ENCODE measurements around the gene MYO7B.

The MYO7B gene

GRCh38 chr2:127580167-127581049 lies 44.9 kb downstream of the MYO7B start:
- Histone ChIP-seq H3K4me1 (ENCODE audit: control insufficient read depth, insufficient read depth, low read length) (peaks cover 3% of the 10 kb centered on the region), H3K4me3 (ENCODE audit: low read length in 2 of 2) (no peak overlapping the region), H3K27ac (ENCODE audit: low read length) (no peak overlapping the region)

GRCh38 chr2:127581050-127581345 lies 45.5 kb downstream of the MYO7B start:
- Histone ChIP-seq H3K9me3 (ENCODE audit: control insufficient read depth in 2 of 2, low read length in 2 of 2) (no peaks in the 10 kb centered on the region), H3K36me3 (ENCODE audit: control insufficient read depth in 2 of 2, insufficient read depth in 2 of 2, low read length in 2 of 2) (no peaks in the 10 kb centered on the region), H3K4me1 (ENCODE audit: control insufficient read depth, insufficient read depth, low read length) (peaks cover 3% of the 10 kb centered on the region), H3K27me3 (ENCODE audit: control insufficient read depth in 1 of 2, insufficient read depth in 2 of 2, low read length in 2 of 2) (no peaks in the 10 kb centered on the region), H3K4me3 (ENCODE audit: low read length in 2 of 2) (no peak overlapping the region), H3K27ac (ENCODE audit: low read length) (no peak overlapping the region), H3K9ac (ENCODE audit: low read length in 2 of 2) (no peak overlapping the region)

More at GRCh38 chr2:127580167-127581049, 44.9 kb downstream of the MYO7B start:
- no peaks in the 10 kb centered on the region for H3K36me3 ChIP-seq (ENCODE audit: control insufficient read depth in 2 of 2, insufficient read depth in 2 of 2, low read length in 2 of 2)
- H3K27me3 ChIP-seq (ENCODE audit: control insufficient read depth in 1 of 2, insufficient read depth in 2 of 2, low read length in 2 of 2) = no peaks in the 10 kb centered on the region
- H3K9me3 ChIP-seq (ENCODE audit: control insufficient read depth in 2 of 2, low read length in 2 of 2) = no peaks in the 10 kb centered on the region
- H3K9ac ChIP-seq (ENCODE audit: low read length in 2 of 2) = no peak overlapping the region

GRCh38 chr2:127581516-127582490 lies 46.3 kb downstream of the MYO7B start:
- Histone ChIP-seq H3K27ac (ENCODE audit: low read length) (no peak overlapping the region), H3K36me3 (ENCODE audit: control insufficient read depth in 2 of 2, insufficient read depth in 2 of 2, low read length in 2 of 2) (no peaks in the 10 kb centered on the region), H3K9ac (ENCODE audit: low read length in 2 of 2) (no peak overlapping the region), H3K27me3 (ENCODE audit: control insufficient read depth in 1 of 2, insufficient read depth in 2 of 2, low read length in 2 of 2) (no peaks in the 10 kb centered on the region), H3K4me1 (ENCODE audit: control insufficient read depth, insufficient read depth, low read length) (no peaks in the 10 kb centered on the region), H3K9me3 (ENCODE audit: control insufficient read depth in 2 of 2, low read length in 2 of 2) (no peaks in the 10 kb centered on the region), H3K4me3 (ENCODE audit: low read length in 2 of 2) (no peak overlapping the region)

GRCh38 chr2:127582863-127583861 lies 47.7 kb downstream of the MYO7B start:
- no peaks in the 10 kb centered on the region for H3K9me3 ChIP-seq (ENCODE audit: control insufficient read depth in 2 of 2, low read length in 2 of 2)
- H3K9ac ChIP-seq (ENCODE audit: low read length in 2 of 2) = no peak overlapping the region
- H3K4me1 ChIP-seq (ENCODE audit: control insufficient read depth, insufficient read depth, low read length) = no peaks in the 10 kb centered on the region
- no peaks in the 10 kb centered on the region for H3K27me3 ChIP-seq (ENCODE audit: control insufficient read depth in 1 of 2, insufficient read depth in 2 of 2, low read length in 2 of 2)
- no peak overlapping the region for H3K4me3 ChIP-seq (ENCODE audit: low read length in 2 of 2)
- H3K27ac ChIP-seq (ENCODE audit: low read length) = no peak overlapping the region
- H3K36me3 ChIP-seq (ENCODE audit: control insufficient read depth in 2 of 2, insufficient read depth in 2 of 2, low read length in 2 of 2) = no peaks in the 10 kb centered on the region

- Histone ChIP-seq H3K9me3 (ENCODE audit: control insufficient read depth in 2 of 2, low read length in 2 of 2) (no peaks in the 10 kb centered on the region), H3K36me3 (ENCODE audit: control insufficient read depth in 2 of 2, insufficient read depth in 2 of 2, low read length in 2 of 2) (no peaks in the 10 kb centered on the region)
Observed at GRCh38 chr2:127584047-127584446, 48.6 kb downstream of the MYO7B start.

GRCh38 chr2:127584516-127585033 lies 49.1 kb downstream of the MYO7B start:
- H3K27me3 ChIP-seq (ENCODE audit: control insufficient read depth in 1 of 2, insufficient read depth in 2 of 2, low read length in 2 of 2) = no peaks in the 10 kb centered on the region
- no peak overlapping the region for H3K9ac ChIP-seq (ENCODE audit: low read length in 2 of 2)
- H3K9me3 ChIP-seq (ENCODE audit: control insufficient read depth in 2 of 2, low read length in 2 of 2) = no peaks in the 10 kb centered on the region
- no peak overlapping the region for H3K27ac ChIP-seq (ENCODE audit: low read length)
- no peaks in the 10 kb centered on the region for H3K4me1 ChIP-seq (ENCODE audit: control insufficient read depth, insufficient read depth, low read length)
- no peak overlapping the region for H3K4me3 ChIP-seq (ENCODE audit: low read length in 2 of 2)
- no peaks in the 10 kb centered on the region for H3K36me3 ChIP-seq (ENCODE audit: control insufficient read depth in 2 of 2, insufficient read depth in 2 of 2, low read length in 2 of 2)

More at GRCh38 chr2:127584047-127584446, 48.6 kb downstream of the MYO7B start:
- Histone ChIP-seq H3K4me1 (ENCODE audit: control insufficient read depth, insufficient read depth, low read length) (no peaks in the 10 kb centered on the region), H3K27ac (ENCODE audit: low read length) (no peak overlapping the region), H3K9ac (ENCODE audit: low read length in 2 of 2) (no peak overlapping the region), H3K4me3 (ENCODE audit: low read length in 2 of 2) (no peak overlapping the region), H3K27me3 (ENCODE audit: control insufficient read depth in 1 of 2, insufficient read depth in 2 of 2, low read length in 2 of 2) (no peaks in the 10 kb centered on the region)

- Histone ChIP-seq H3K9me3 (ENCODE audit: control insufficient read depth in 2 of 2, low read length in 2 of 2) (no peaks in the 10 kb centered on the region), H3K27ac (ENCODE audit: low read length) (no peak overlapping the region), H3K36me3 (ENCODE audit: control insufficient read depth in 2 of 2, insufficient read depth in 2 of 2, low read length in 2 of 2) (no peaks in the 10 kb centered on the region), H3K9ac (ENCODE audit: low read length in 2 of 2) (no peak overlapping the region), H3K4me3 (ENCODE audit: low read length in 2 of 2) (no peak overlapping the region), H3K27me3 (ENCODE audit: control insufficient read depth in 1 of 2, insufficient read depth in 2 of 2, low read length in 2 of 2) (no peaks in the 10 kb centered on the region), H3K4me1 (ENCODE audit: control insufficient read depth, insufficient read depth, low read length) (no peaks in the 10 kb centered on the region)
Observed at GRCh38 chr2:127585270-127585807, 49.9 kb downstream of the MYO7B start.

- Histone ChIP-seq H3K27ac (ENCODE audit: low read length) (no peak overlapping the region), H3K9ac (ENCODE audit: low read length in 2 of 2) (no peak overlapping the region), H3K27me3 (ENCODE audit: control insufficient read depth in 1 of 2, insufficient read depth in 2 of 2, low read length in 2 of 2) (no peaks in the 10 kb centered on the region), H3K36me3 (ENCODE audit: control insufficient read depth in 2 of 2, insufficient read depth in 2 of 2, low read length in 2 of 2) (no peaks in the 10 kb centered on the region), H3K4me1 (ENCODE audit: control insufficient read depth, insufficient read depth, low read length) (peaks cover under 1% of the 10 kb centered on the region), H3K9me3 (ENCODE audit: control insufficient read depth in 2 of 2, low read length in 2 of 2) (no peaks in the 10 kb centered on the region), H3K4me3 (ENCODE audit: low read length in 2 of 2) (no peak overlapping the region)
Observed at GRCh38 chr2:127586136-127586535, 50.7 kb downstream of the MYO7B start.

- Histone ChIP-seq H3K4me1 (ENCODE audit: control insufficient read depth, insufficient read depth, low read length) (peaks cover 2% of the 10 kb centered on the region), H3K36me3 (ENCODE audit: control insufficient read depth in 2 of 2, insufficient read depth in 2 of 2, low read length in 2 of 2) (no peaks in the 10 kb centered on the region), H3K27me3 (ENCODE audit: control insufficient read depth in 1 of 2, insufficient read depth in 2 of 2, low read length in 2 of 2) (no peaks in the 10 kb centered on the region), H3K9me3 (ENCODE audit: control insufficient read depth in 2 of 2, low read length in 2 of 2) (no peaks in the 10 kb centered on the region), H3K9ac (ENCODE audit: low read length in 2 of 2) (no peak overlapping the region), H3K27ac (ENCODE audit: low read length) (no peak overlapping the region), H3K4me3 (ENCODE audit: low read length in 2 of 2) (no peak overlapping the region)
Observed at GRCh38 chr2:127586746-127587295, 51.3 kb downstream of the MYO7B start.

Data from stomach smooth muscle (tissue), 2 donors.